DOHH2 (cell line): ENCODE measurements around the gene FBXW12.

Experiments
- H3F3A ChIP-seq: fragments of 200-600 bp; sonication (generic), shearing (Covaris generic); 2 replicates; pipeline ENCODE4 v1.6.0; 2016; ENCODE audit warnings: antibody characterized with exemption, mild to moderate bottlenecking; ENCODE audit not compliant: control insufficient read depth, insufficient read depth
- H3K27ac ChIP-seq: fragments of 200-600 bp; sonication (generic); 2 replicates; pipeline ENCODE4 v1.5.1; 2014; ENCODE audit warnings: low read depth, mild to moderate bottlenecking, low read length, moderate library complexity
- H3K27me3 ChIP-seq: fragments of 200-600 bp; sonication (generic); 2 replicates; pipeline ENCODE4 v1.6.1; 2014; ENCODE audit warnings: mild to moderate bottlenecking, low read length, mixed read lengths; ENCODE audit not compliant: control insufficient read depth
- H3K36me3 ChIP-seq: fragments of 200-600 bp; sonication (generic); 2 replicates; pipeline ENCODE4 v1.6.1; 2014; ENCODE audit warnings: mild to moderate bottlenecking, low read length, moderate library complexity, mixed read lengths; ENCODE audit not compliant: control insufficient read depth
- H3K4me1 ChIP-seq: fragments of 200-600 bp; sonication (generic); 2 replicates; pipeline ENCODE4 v1.6.1; 2014; ENCODE audit warnings: mild to moderate bottlenecking, low read length, mixed read lengths; ENCODE audit not compliant: control insufficient read depth
- H3K4me2 ChIP-seq: fragments of 200-600 bp; sonication (generic); 2 replicates; pipeline ENCODE4 v1.6.0; 2014; ENCODE audit warnings: mild to moderate bottlenecking, low read length, moderate library complexity
- H3K4me3 ChIP-seq: fragments of 200-600 bp; sonication (generic); 2 replicates; pipeline ENCODE4 v1.5.1; 2014; ENCODE audit warnings: mild to moderate bottlenecking, low read length, mixed read lengths
- H3K79me2 ChIP-seq: fragments of 200-600 bp; sonication (generic); 2 replicates; pipeline ENCODE4 v1.6.1; 2014; ENCODE audit warnings: mild to moderate bottlenecking, low read length, mixed read lengths; ENCODE audit not compliant: control insufficient read depth
- H3K9me2 ChIP-seq: fragments of 200-600 bp; sonication (generic); replicated peaks from 2 replicates; pipeline ENCODE4 v1.6.1; 2014; ENCODE audit warnings: mild to moderate bottlenecking, low read length, mixed read lengths; ENCODE audit not compliant: control insufficient read depth
- H3K9me3 ChIP-seq: fragments of 200-600 bp; sonication (generic); 2 replicates; pipeline ENCODE4 v1.6.1; 2014; ENCODE audit warnings: antibody characterized with exemption, low read length, mixed read lengths; ENCODE audit not compliant: control insufficient read depth, insufficient read depth
- H4K20me1 ChIP-seq: fragments of 200-600 bp; sonication (generic); 2 replicates; pipeline ENCODE4 v1.6.0; 2014; ENCODE audit warnings: low read depth, mild to moderate bottlenecking, antibody characterized with exemption, low read length, moderate library complexity; ENCODE audit not compliant: control insufficient read depth, insufficient read depth
- EZH2phosphoT487 ChIP-seq: fragments of 200-600 bp; sonication (generic); IDR thresholded peaks from 2 replicates; pipeline ENCODE4 v1.6.1; 2017; ENCODE audit warnings: borderline replicate concordance, mild to moderate bottlenecking, antibody characterized with exemption, low read length, moderate library complexity, mixed read lengths
- TF ChIP-seq, protein P1 (sequence below): fragments of 200-600 bp; sonication (generic); IDR thresholded peaks from one replicate; pipeline ENCODE4 v1.5.1; 2014; ENCODE audit warnings: antibody characterized with exemption, mild to moderate bottlenecking, low read depth, low read length; ENCODE audit not compliant: poor library complexity, severe bottlenecking

FBXW12 gene

DNA sequence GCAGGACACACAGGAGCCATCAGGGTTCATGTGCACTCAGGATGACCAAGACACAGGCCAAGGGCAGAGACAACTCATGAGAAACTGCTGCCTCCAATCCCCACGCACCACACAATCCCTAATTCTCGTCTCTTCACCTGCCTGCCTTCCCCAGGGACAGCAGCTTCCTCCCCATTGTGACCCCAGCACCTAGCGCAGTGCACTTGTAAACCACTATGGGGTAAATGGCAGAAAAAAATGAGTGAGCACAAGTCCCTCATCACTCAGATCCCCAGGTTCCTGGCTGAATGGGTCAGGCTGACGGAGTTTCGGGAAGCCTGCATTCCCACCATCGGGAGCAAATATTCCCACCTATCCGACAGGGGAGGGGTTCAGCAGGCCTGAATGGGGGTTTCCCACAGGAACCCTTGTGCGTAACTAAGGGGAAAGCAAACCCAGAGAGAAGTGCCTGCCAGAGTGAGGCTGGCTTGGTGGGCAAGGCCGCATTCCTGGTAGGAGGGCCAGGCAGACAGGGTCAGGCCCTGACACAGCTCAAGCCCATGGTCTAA lies 39.1 kb downstream of the FBXW12 start:
- TF ChIP-seq, protein P1, sequence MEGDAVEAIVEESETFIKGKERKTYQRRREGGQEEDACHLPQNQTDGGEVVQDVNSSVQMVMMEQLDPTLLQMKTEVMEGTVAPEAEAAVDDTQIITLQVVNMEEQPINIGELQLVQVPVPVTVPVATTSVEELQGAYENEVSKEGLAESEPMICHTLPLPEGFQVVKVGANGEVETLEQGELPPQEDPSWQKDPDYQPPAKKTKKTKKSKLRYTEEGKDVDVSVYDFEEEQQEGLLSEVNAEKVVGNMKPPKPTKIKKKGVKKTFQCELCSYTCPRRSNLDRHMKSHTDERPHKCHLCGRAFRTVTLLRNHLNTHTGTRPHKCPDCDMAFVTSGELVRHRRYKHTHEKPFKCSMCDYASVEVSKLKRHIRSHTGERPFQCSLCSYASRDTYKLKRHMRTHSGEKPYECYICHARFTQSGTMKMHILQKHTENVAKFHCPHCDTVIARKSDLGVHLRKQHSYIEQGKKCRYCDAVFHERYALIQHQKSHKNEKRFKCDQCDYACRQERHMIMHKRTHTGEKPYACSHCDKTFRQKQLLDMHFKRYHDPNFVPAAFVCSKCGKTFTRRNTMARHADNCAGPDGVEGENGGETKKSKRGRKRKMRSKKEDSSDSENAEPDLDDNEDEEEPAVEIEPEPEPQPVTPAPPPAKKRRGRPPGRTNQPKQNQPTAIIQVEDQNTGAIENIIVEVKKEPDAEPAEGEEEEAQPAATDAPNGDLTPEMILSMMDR, result no peak
- no peak for TF ChIP-seq EZH2phosphoT487
- Histone ChIP-seq H3K36me3 (no peaks in the 10 kb centered on the region), H3K4me3 (no peak overlapping the region), H3K9me2 (no peaks in the 10 kb centered on the region), H3K79me2 (no peaks in the 10 kb centered on the region), H3K4me1 (no peaks in the 10 kb centered on the region), H3F3A (no peaks in the 10 kb centered on the region), H4K20me1 (no peaks in the 10 kb centered on the region), H3K9me3 (no peaks in the 10 kb centered on the region), H3K27me3 (no peaks in the 10 kb centered on the region), H3K4me2 (no peak overlapping the region), H3K27ac (no peak overlapping the region)

GRCh38 chr3:48411606-48412374 lies 39.8 kb downstream of the FBXW12 start:
- H3F3A ChIP-seq, result no peaks in the 10 kb centered on the region
- no peaks in the 10 kb centered on the region for H3K4me1 ChIP-seq
- H3K9me3 ChIP-seq, result no peaks in the 10 kb centered on the region
- no peaks in the 10 kb centered on the region for H3K36me3 ChIP-seq
- no peaks in the 10 kb centered on the region for H3K79me2 ChIP-seq
- no peak overlapping the region for H3K4me2 ChIP-seq
- H4K20me1 ChIP-seq, result no peaks in the 10 kb centered on the region
- H3K9me2 ChIP-seq, result no peaks in the 10 kb centered on the region
- no peaks in the 10 kb centered on the region for H3K27me3 ChIP-seq
- no peak overlapping the region for H3K27ac ChIP-seq
- H3K4me3 ChIP-seq, result no peak overlapping the region
- TF ChIP-seq EZH2phosphoT487, result no peak
- TF ChIP-seq, protein P1, result no peak

GRCh38 chr3:48412375-48413001 lies 40.5 kb downstream of the FBXW12 start:
- no peaks in the 10 kb centered on the region for H4K20me1 ChIP-seq
- H3K4me2 ChIP-seq, result no peak overlapping the region
- H3K4me1 ChIP-seq, result no peaks in the 10 kb centered on the region
- H3K4me3 ChIP-seq, result no peak overlapping the region
- no peaks in the 10 kb centered on the region for H3K9me3 ChIP-seq
- no peaks in the 10 kb centered on the region for H3K36me3 ChIP-seq
- no peaks in the 10 kb centered on the region for H3K79me2 ChIP-seq
- no peak for TF ChIP-seq EZH2phosphoT487
- TF ChIP-seq, protein P1, result no peak
- H3K27ac ChIP-seq, result no peak overlapping the region
- H3K9me2 ChIP-seq, result no peaks in the 10 kb centered on the region
- H3F3A ChIP-seq, result no peaks in the 10 kb centered on the region
- H3K27me3 ChIP-seq, result no peaks in the 10 kb centered on the region
